ENCODE results near the gene GPC6.
"Not testable (repeated sequence)": the region's sequence is repeated elsewhere in the genome, so short reads cannot be mapped to it uniquely, and the experiment has no call there.

The GPC6 gene

GRCh38 chr13:93435651-93436050, 209.0 kb downstream of the GPC6 start:
- no peak overlapping the region for H3K4me3 Mint-ChIP-seq

GRCh38 chr13:93437081-93437480, 210.5 kb downstream of the GPC6 start:
- H3K27ac Mint-ChIP-seq: peak overlapping the region; percentile 45 to 88 (median 81)
- H3K4me3 Mint-ChIP-seq: no peak overlapping the region
- H3K36me3 Mint-ChIP-seq (ENCODE audit: low read depth): peaks cover 11% of the 10 kb centered on the region
- no peaks in the 10 kb centered on the region for H3K9me3 Mint-ChIP-seq
- no peaks in the 10 kb centered on the region for H3K27me3 Mint-ChIP-seq (ENCODE audit: low read depth)
- peaks cover 7% of the 10 kb centered on the region for H3K4me1 Mint-ChIP-seq
- TF ChIP-seq CTCF (IDR thresholded peaks at IDR 0.05; ENCODE audit: unreplicated experiment in 3 of 3): no peak

More at GRCh38 chr13:93435651-93436050, 209.0 kb downstream of the GPC6 start:
- no peaks in the 10 kb centered on the region for H3K27me3 Mint-ChIP-seq (ENCODE audit: low read depth)
- H3K27ac Mint-ChIP-seq: peak overlapping the region in 1 of 3 experiments; percentile 4
- no peak for TF ChIP-seq CTCF (IDR thresholded peaks at IDR 0.05; ENCODE audit: unreplicated experiment in 3 of 3)
- no peaks in the 10 kb centered on the region for H3K9me3 Mint-ChIP-seq
- H3K4me1 Mint-ChIP-seq: peaks cover 7% of the 10 kb centered on the region
- H3K36me3 Mint-ChIP-seq (ENCODE audit: low read depth): peaks cover 11% of the 10 kb centered on the region

- Mint-ChIP-seq H3K27ac (no peak overlapping the region), H3K36me3 (ENCODE audit: low read depth) (no peaks in the 10 kb centered on the region), H3K4me1 (peaks cover 10% of the 10 kb centered on the region), H3K9me3 (no peaks in the 10 kb centered on the region), H3K27me3 (ENCODE audit: low read depth) (no peaks in the 10 kb centered on the region), H3K4me3 (no peak overlapping the region)
- TF ChIP-seq CTCF (IDR thresholded peaks at IDR 0.05; ENCODE audit: unreplicated experiment in 3 of 3): no peak
Measured at GRCh38 chr13:93446238-93446637, 219.6 kb downstream of the GPC6 start.

- peaks cover 10% of the 10 kb centered on the region for H3K4me1 Mint-ChIP-seq
- no peaks in the 10 kb centered on the region for H3K9me3 Mint-ChIP-seq
- TF ChIP-seq CTCF (IDR thresholded peaks at IDR 0.05; ENCODE audit: unreplicated experiment in 3 of 3): no peak
- no peaks in the 10 kb centered on the region for H3K27me3 Mint-ChIP-seq (ENCODE audit: low read depth)
- peak overlapping the region; percentile 18 to 51 (median 39) for H3K27ac Mint-ChIP-seq
- H3K4me3 Mint-ChIP-seq: peak overlapping the region in 1 of 3 experiments; percentile 45
- H3K36me3 Mint-ChIP-seq (ENCODE audit: low read depth): peaks cover 4% of the 10 kb centered on the region
Measured at GRCh38 chr13:93450191-93450621, 223.6 kb downstream of the GPC6 start.

- Mint-ChIP-seq H3K9me3 (no peaks in the 10 kb centered on the region), H3K4me1 (peaks cover 10% of the 10 kb centered on the region), H3K27ac (peak overlapping the region in 2 of 3 experiments; percentile 14 to 39), H3K36me3 (ENCODE audit: low read depth) (peaks cover 7% of the 10 kb centered on the region), H3K4me3 (peak overlapping the region in 1 of 3 experiments; percentile 45), H3K27me3 (ENCODE audit: low read depth) (no peaks in the 10 kb centered on the region)
- TF ChIP-seq CTCF (IDR thresholded peaks at IDR 0.05; ENCODE audit: unreplicated experiment in 3 of 3): no peak
Measured at GRCh38 chr13:93450761-93451160, 224.2 kb downstream of the GPC6 start.

GRCh38 chr13:93454676-93455235, 228.1 kb downstream of the GPC6 start:
- H3K4me1 Mint-ChIP-seq: peaks cover 10% of the 10 kb centered on the region
- not testable (repeated sequence) for H3K27ac Mint-ChIP-seq; H3K4me3 Mint-ChIP-seq; H3K27me3 Mint-ChIP-seq (ENCODE audit: low read depth); H3K9me3 Mint-ChIP-seq; H3K36me3 Mint-ChIP-seq (ENCODE audit: low read depth)
